Raji (cell line): ENCODE results near the gene ARSI.

Experiments
- POLR2A ChIP-seq: IDR thresholded peaks from 2 replicates; pipeline ENCODE4 v1.6.1; 2011; ENCODE audit warnings: low read depth, low read length, control low read depth; ENCODE audit not compliant: insufficient read depth

Gene ARSI

GRCh38 chr5:150295172-150295634 lies 7.5 kb downstream of the ARSI start:
- no peak for TF ChIP-seq POLR2A

- no peak for TF ChIP-seq POLR2A
Measured at GRCh38 chr5:150294551-150295071, 8.1 kb downstream of the ARSI start.

- TF ChIP-seq POLR2A: no peak
Measured at GRCh38 chr5:150293091-150293941, 9.4 kb downstream of the ARSI start.

- no peak for TF ChIP-seq POLR2A
Measured at GRCh38 chr5:150291388-150292385, 11.0 kb downstream of the ARSI start.

- no peak for TF ChIP-seq POLR2A
Measured at GRCh38 chr5:150289551-150290390, 12.9 kb downstream of the ARSI start, which contains the start of gene CAMK2A. Gene CAMK2A (minus strand): TSS chr5:150289773. CDS start chr5:150289625, 148 bp downstream.

- TF ChIP-seq POLR2A: no peak
Measured at GRCh38 chr5:150288791-150289190, 13.9 kb downstream of the ARSI start.

GRCh38 chr5:150288361-150288760 lies 14.3 kb downstream of the ARSI start:
- no peak for TF ChIP-seq POLR2A

- TF ChIP-seq POLR2A: no peak
Measured at GRCh38 chr5:150286820-150287219, 15.9 kb downstream of the ARSI start.

GRCh38 chr5:150285114-150285513 lies 17.6 kb downstream of the ARSI start:
- no peak for TF ChIP-seq POLR2A

GRCh38 chr5:150284311-150284710 lies 18.4 kb downstream of the ARSI start:
- TF ChIP-seq POLR2A: no peak

- no peak for TF ChIP-seq POLR2A
Measured at GRCh38 chr5:150283904-150284303, 18.8 kb downstream of the ARSI start.

- no peak for TF ChIP-seq POLR2A
Measured at GRCh38 chr5:150281987-150282386, 20.7 kb downstream of the ARSI start.

GRCh38 chr5:150279330-150280020 lies 23.2 kb downstream of the ARSI start:
- TF ChIP-seq POLR2A: no peak

- no peak for TF ChIP-seq POLR2A
Measured at GRCh38 chr5:150278916-150279315, 23.8 kb downstream of the ARSI start.
